Smooth muscle cell (in vitro differentiated cells): ENCODE measurements around the gene ACSS1. TPM values are rescaled to one million over a fixed set of nuclear protein-coding genes. Genes with fewer than 3 reads are reported as not detected.

Source experiments
- DNase-seq: peaks from one replicate; lab custom pipeline; 2025; ENCODE audit not compliant: unreplicated experiment; lab: John Stamatoyannopoulos, UW
- H2AFZ ChIP-seq: fragments of 200-600 bp; sonication (generic); 2 replicates; pipeline ENCODE4 v1.6.0; 2016; ENCODE audit warnings: antibody characterized with exemption, low read depth, mild to moderate bottlenecking
- H3F3A ChIP-seq: fragments of 200-600 bp; sonication (generic); 2 replicates; pipeline ENCODE4 v1.6.0; 2017; ENCODE audit warnings: antibody characterized with exemption, low read depth
- H3K27ac ChIP-seq: fragments of 200-600 bp; sonication (generic); 2 replicates; pipeline ENCODE4 v1.5.1; 2016; ENCODE audit warnings: low read depth, mild to moderate bottlenecking
- H3K27me3 ChIP-seq: fragments of 200-600 bp; sonication (generic); 2 replicates; pipeline ENCODE4 v1.6.1; 2016; ENCODE audit warnings: low read depth, mild to moderate bottlenecking
- H3K36me3 ChIP-seq: fragments of 200-600 bp; sonication (generic); 2 replicates; pipeline ENCODE4 v1.5.1; 2016; ENCODE audit warnings: low read depth
- H3K4me1 ChIP-seq: fragments of 200-600 bp; sonication (generic); 2 replicates; pipeline ENCODE4 v1.5.1; 2016; ENCODE audit warnings: low read depth
- H3K4me2 ChIP-seq: fragments of 200-600 bp; sonication (generic); 2 replicates; pipeline ENCODE4 v1.6.0; 2016; ENCODE audit warnings: mild to moderate bottlenecking
- H3K4me3 ChIP-seq: fragments of 200-600 bp; sonication (generic); 2 replicates; pipeline ENCODE4 v1.5.1; 2016; ENCODE audit warnings: mild to moderate bottlenecking
- H3K79me2 ChIP-seq: fragments of 200-600 bp; sonication (generic); 2 replicates; pipeline ENCODE4 v1.6.0; 2016; ENCODE audit warnings: low read depth, mild to moderate bottlenecking
- H3K9ac ChIP-seq: fragments of 200-600 bp; sonication (generic); 2 replicates; pipeline ENCODE4 v1.6.0; 2016; ENCODE audit warnings: low read depth
- H3K9me3 ChIP-seq: fragments of 200-600 bp; sonication (generic); replicated peaks from 2 replicates; pipeline ENCODE4 v1.5.1; 2016; ENCODE audit warnings: low read depth
- H4K20me1 ChIP-seq: fragments of 200-600 bp; sonication (generic); 2 replicates; pipeline ENCODE4 v1.6.0; 2016; ENCODE audit warnings: low read depth
- CTCF ChIP-seq: fragments of 200-600 bp; sonication (generic); IDR thresholded peaks from 2 replicates; pipeline ENCODE4 v1.5.1; 2017; ENCODE audit warnings: borderline replicate concordance, mild to moderate bottlenecking, antibody characterized with exemption; ENCODE audit not compliant: insufficient read depth, poor library complexity, severe bottlenecking
- WGBS: methylation state at CpG from one replicate; pipeline ENCODE4 v1.1.7; 2016; ENCODE audit warnings: low lambda C conversion rate; 5-methylcytosine and 5-hydroxymethylcytosine counted together
- polyA plus RNA-seq: library from polyadenylated mRNA; unstranded; fragments of >200 nt; fragmentation: Nextera tagmentation; extraction: Ambion mirVana; gene quantifications from 2 replicates; pipeline ENCODE4 v1.2.1, GENCODE V29; 2016
- total RNA-seq: library from RNA; depleted of rRNA; stranded (reverse); fragments of >200 nt; gene quantifications from 2 replicates; pipeline ENCODE4 v1.2.3, GENCODE V29; 2014

Gene ACSS1
- total and polyA plus RNA-seq, 2 experiments from 2014 or later: 2.4 to 2.8 TPM

GRCh38 chr20:25022680-25023079 lies 35.3 kb downstream of the ACSS1 start:
- no peaks in the 10 kb centered on the region for H3K79me2 ChIP-seq
- H2AFZ ChIP-seq: no peak overlapping the region
- no peaks in the 10 kb centered on the region for H3K4me1 ChIP-seq
- no peak overlapping the region for H3K9ac ChIP-seq
- DNase-seq: no peak
- no peaks in the 10 kb centered on the region for H3F3A ChIP-seq
- WGBS: 93% methylated on average over 11 of the region's 11 CpGs
- no peak overlapping the region for H3K4me3 ChIP-seq
- TF ChIP-seq CTCF: no peak
- no peaks in the 10 kb centered on the region for H4K20me1 ChIP-seq
- H3K27me3 ChIP-seq: no peaks in the 10 kb centered on the region
- no peaks in the 10 kb centered on the region for H3K36me3 ChIP-seq
- H3K9me3 ChIP-seq: no peaks in the 10 kb centered on the region
- H3K4me2 ChIP-seq: no peak overlapping the region
- no peak overlapping the region for H3K27ac ChIP-seq

GRCh38 chr20:25021336-25021735 lies 36.6 kb downstream of the ACSS1 start:
- Histone ChIP-seq H3F3A (no peaks in the 10 kb centered on the region), H3K4me2 (no peak overlapping the region), H4K20me1 (no peaks in the 10 kb centered on the region), H3K79me2 (no peaks in the 10 kb centered on the region), H3K27ac (no peak overlapping the region), H3K4me1 (no peaks in the 10 kb centered on the region), H3K27me3 (no peaks in the 10 kb centered on the region), H3K36me3 (no peaks in the 10 kb centered on the region), H3K9me3 (no peaks in the 10 kb centered on the region), H3K9ac (no peak overlapping the region), H2AFZ (no peak overlapping the region), H3K4me3 (no peak overlapping the region)
- 90% methylated on average over 6 of the region's 6 CpGs for WGBS
- TF ChIP-seq CTCF: no peak
- DNase-seq: no peak

- Histone ChIP-seq H3K4me1 (no peaks in the 10 kb centered on the region), H3K4me3 (no peak overlapping the region)
- no peak for TF ChIP-seq CTCF
These were observed 37.0 kb downstream of the ACSS1 start for GRCh38 chr20:25020901-25021301.

GRCh38 chr20:25020345-25020744 lies 37.6 kb downstream of the ACSS1 start:
- no peak overlapping the region for H3K9ac ChIP-seq
- DNase-seq: no peak
- WGBS: 92% methylated on average over 5 of the region's 5 CpGs

More at GRCh38 chr20:25020901-25021301, 37.0 kb downstream of the ACSS1 start:
- no peak overlapping the region for H2AFZ ChIP-seq
- H3K4me2 ChIP-seq: no peak overlapping the region
- no peaks in the 10 kb centered on the region for H3K79me2 ChIP-seq
- no peaks in the 10 kb centered on the region for H3K9me3 ChIP-seq
- no peak overlapping the region for H3K9ac ChIP-seq
- H4K20me1 ChIP-seq: no peaks in the 10 kb centered on the region
- DNase-seq: no peak
- no peaks in the 10 kb centered on the region for H3K36me3 ChIP-seq
- H3F3A ChIP-seq: no peaks in the 10 kb centered on the region
- H3K27me3 ChIP-seq: no peaks in the 10 kb centered on the region
- no peak overlapping the region for H3K27ac ChIP-seq
- 95% methylated on average over 6 of the region's 6 CpGs for WGBS

More at GRCh38 chr20:25020345-25020744, 37.6 kb downstream of the ACSS1 start:
- H3K4me2 ChIP-seq: no peak overlapping the region
- no peaks in the 10 kb centered on the region for H3K4me1 ChIP-seq
- no peaks in the 10 kb centered on the region for H3K36me3 ChIP-seq
- H3K27ac ChIP-seq: no peak overlapping the region
- H4K20me1 ChIP-seq: no peaks in the 10 kb centered on the region
- no peak overlapping the region for H3K4me3 ChIP-seq
- no peak for TF ChIP-seq CTCF
- no peak overlapping the region for H2AFZ ChIP-seq
- H3K79me2 ChIP-seq: no peaks in the 10 kb centered on the region
- H3K9me3 ChIP-seq: no peaks in the 10 kb centered on the region
- H3F3A ChIP-seq: no peaks in the 10 kb centered on the region
- H3K27me3 ChIP-seq: no peaks in the 10 kb centered on the region
